Activated CD8-positive, alpha-beta memory T cell treated with anti-CD3 and anti-CD28 coated beads for 36 hours (primary cell): ENCODE measurements around the gene CCND1. TPM values are rescaled to one million over a fixed set of nuclear protein-coding genes. Genes with fewer than 3 reads are reported as not detected.

Source experiments
- CTCF ChIA-PET: fragments of 350-600 bp; sonication (Branson Sonifier 250); formaldehyde crosslinking; loops from one replicate; lab custom pipeline; 2021; ENCODE audit warnings: antibody characterized with exemption; lab: Charles Lee
- POLR2A ChIA-PET: fragments of 350-600 bp; sonication (Branson Sonifier 250); formaldehyde crosslinking; loops from one replicate; lab custom pipeline; 2021; ENCODE audit warnings: antibody characterized with exemption; lab: Charles Lee
- total RNA-seq, 2 experiments: library from RNA; stranded (reverse); gene quantifications; one replicate each; pipeline ENCODE4 v1.2.3, GENCODE V29; 2021

Gene CCND1
- total RNA-seq, 2 experiments from 2014 or later = 1.7 to 2.8 TPM

DNA sequence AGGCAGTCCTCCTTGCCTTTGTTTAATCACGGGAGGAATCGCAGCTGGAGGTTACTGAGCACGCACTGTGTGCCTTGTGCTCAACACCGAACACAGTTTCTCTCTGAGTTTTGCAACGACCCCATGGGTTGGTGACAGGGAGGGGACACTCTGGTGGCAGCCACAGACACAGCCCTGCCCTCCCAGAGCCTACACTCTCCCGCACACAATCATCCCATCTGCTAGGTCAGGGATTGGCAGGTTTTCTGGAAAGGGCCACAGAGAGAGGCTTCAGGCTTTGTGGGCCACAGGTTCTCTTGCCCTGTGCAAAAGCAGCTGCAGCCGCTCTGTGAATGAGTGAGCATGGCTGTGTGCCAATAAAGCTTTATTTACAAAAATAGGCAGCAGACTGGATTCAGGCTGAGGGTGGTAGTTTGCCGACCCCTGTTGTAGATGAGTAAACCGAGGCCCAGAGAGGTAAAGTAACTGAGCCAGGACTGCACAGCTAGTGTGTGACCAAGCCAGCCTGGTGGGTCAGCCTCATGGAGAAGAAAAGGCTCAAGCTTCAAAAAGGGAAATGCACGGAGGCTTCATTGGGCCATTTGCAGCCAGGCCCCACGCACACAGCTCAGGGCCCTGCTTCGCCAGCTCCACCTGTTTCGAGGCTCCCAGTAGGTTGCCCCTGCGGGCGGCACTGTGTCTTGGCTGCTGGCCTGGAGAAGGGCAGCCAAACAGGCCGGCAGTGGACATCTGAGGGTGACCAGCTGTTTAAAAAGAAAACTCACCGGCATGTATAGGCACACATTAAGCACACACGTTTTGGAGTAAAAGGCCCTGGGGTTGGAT, 17.9 kb downstream of the CCND1 start:
- CTCF ChIA-PET = interaction anchor here (1.4 to 3.4 kb wide), 2 partner anchors 12 to 16 kb away, joined by 4 to 10 read pairs; partner anchors contain the start of gene LTO1
- POLR2A ChIA-PET = no interaction called here

DNA sequence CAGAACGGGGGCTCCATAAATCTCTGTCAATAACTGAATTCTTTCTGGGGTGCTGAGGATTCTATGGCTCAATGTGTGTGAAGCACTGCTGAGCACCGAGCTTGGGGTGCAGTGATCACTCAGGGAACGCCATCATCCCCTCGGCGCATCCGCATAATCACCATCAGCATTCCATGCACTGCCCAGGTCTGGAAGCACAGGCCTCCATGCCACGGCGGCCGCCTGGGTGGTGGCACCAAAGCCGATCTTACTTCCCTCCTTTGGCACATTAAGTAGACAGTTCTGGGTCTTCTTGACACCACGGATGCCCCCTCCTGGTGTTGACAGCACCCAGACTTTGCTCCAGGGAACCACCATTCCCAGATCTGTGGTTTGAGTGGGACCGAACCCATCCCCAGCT, 18.6 kb downstream of the CCND1 start:
- ChIA-PET CTCF (interaction anchor here (3.4 kb wide), 1 partner anchor 11 kb away, joined by 10 read pairs; no protein-coding TSS in a partner anchor), POLR2A (no interaction called here)

DNA sequence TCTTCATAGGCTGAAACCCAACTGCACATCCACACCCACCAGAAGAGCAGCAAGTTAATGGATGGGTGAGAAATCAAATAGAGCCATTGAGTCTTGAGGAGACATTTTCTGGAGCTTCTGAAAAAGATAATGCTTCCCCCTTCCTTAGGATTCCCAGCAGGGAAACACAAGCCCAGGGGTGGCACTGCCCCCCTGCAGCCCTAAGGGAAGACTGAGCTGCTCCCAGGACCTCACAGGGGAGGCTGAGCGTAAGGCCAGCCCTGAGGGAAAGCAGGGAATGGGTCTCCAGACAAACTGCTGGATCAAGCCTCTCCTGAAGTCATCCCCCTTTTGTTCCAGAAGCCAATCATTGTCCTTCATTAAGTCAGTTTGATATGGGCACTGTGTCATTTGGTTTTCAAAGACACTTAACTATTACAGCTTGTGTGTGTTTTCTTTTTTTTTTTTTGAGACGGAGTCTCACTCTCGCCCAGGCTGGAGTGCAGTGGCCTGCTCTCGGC, 19.1 kb downstream of the CCND1 start:
- CTCF ChIA-PET = interaction anchor here (3.4 kb wide), 1 partner anchor 11 kb away, joined by 10 read pairs; no protein-coding TSS in a partner anchor
- POLR2A ChIA-PET = no interaction called here

DNA sequence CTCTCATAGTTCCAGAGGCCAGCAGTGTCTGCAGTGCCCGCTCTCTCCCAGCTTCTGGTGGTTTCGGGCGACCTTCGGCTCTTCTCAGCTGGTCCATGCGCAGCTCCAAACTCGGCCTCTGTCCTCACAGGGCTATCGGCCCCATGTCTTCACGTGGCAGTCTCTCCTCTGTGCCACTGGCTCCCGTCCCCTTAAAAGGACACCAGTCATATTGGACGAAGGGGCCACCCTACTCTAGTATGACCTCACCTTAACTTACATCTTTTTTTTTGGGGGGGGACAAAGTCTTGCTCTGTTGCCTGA, 20.4 kb downstream of the CCND1 start:
- ChIA-PET POLR2A (no interaction called here), CTCF (interaction anchor here (3.4 kb wide), 1 partner anchor 9 kb away, joined by 10 read pairs; no protein-coding TSS in a partner anchor)

DNA sequence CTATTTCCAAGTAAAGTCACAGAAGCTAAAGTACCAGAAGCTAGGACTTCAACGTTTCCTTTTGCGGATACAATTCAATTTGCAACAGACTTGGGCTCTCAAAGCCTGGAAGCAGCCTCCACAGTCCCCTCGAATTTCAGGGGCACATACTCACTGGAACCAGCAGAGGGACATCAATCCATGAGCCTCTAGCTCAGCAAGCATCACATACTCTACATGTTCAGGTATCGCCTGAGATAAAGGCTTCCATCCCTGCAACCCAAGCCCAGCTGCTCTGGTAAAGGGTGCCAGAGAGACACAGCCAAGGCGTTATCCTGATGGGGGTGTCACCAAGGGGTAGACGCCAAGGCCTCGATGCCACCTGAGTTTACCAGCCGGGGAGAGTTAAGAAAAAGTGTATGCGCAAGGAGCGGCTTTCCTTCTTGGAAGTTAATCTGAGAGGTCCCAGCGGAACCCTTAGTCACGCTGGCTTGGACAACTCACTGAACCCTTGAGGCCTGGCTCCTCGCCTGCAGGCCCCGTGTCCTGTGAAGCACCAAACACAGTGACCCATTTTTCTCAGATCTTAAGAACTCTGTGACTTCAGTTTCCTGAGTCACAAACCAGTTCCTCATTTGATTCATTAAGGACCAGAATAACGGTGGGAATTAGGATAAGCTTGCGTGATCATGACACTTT, 21.2 kb downstream of the CCND1 start:
- POLR2A ChIA-PET = no interaction called here
- CTCF ChIA-PET = interaction anchor here (1.1 kb wide), 1 partner anchor 13 kb away, joined by 3 read pairs; the partner anchor contains the start of gene LTO1

DNA sequence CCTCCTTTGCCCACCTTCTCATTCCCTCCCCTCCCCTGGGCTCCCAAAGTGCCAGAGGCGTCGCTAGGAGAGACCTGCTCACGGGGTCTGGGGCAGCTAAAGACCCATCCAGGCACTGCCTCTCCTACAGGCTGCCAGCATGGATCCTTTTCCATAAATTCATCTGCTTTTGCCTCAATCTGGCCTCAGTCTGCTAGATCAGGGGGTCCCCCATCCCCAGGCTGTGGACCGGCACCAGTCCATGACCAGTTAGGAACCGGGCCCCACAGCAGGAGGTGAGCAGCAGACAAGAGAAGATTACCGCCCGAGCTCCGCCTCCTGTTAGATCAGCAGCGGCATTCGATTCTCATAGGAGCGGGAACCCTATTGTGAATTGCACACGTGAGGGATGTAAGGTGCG, 21.9 kb downstream of the CCND1 start:
- POLR2A ChIA-PET = no interaction called here

DNA sequence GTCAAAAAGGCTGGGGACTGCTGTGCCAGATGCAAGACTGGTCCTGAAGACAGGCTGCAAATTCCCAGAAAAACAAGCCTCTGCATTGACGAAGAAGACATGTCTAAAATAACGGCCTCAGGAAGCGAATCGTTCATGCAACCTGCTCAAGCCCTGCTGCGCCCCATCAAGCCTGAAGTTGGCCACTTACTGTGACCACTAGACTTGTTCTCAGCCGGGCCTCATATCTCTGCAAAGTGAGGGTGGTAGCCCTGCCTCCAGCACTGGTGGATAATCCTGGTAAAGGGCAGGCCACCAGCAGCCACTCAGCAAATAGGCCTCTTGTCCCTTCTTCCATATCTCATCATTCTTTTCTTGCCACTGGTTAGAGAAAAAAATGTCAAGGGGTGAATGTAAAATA, 22.4 kb downstream of the CCND1 start:
- POLR2A ChIA-PET = no interaction called here
- CTCF ChIA-PET = interaction anchor here (1.1 kb wide), 1 partner anchor 12 kb away, joined by 3 read pairs; the partner anchor contains the start of gene LTO1

More for the DNA sequence above, 21.9 kb downstream of the CCND1 start:
- CTCF ChIA-PET = interaction anchor here (1.1 kb wide), 1 partner anchor 12 kb away, joined by 3 read pairs; the partner anchor contains the start of gene LTO1

DNA sequence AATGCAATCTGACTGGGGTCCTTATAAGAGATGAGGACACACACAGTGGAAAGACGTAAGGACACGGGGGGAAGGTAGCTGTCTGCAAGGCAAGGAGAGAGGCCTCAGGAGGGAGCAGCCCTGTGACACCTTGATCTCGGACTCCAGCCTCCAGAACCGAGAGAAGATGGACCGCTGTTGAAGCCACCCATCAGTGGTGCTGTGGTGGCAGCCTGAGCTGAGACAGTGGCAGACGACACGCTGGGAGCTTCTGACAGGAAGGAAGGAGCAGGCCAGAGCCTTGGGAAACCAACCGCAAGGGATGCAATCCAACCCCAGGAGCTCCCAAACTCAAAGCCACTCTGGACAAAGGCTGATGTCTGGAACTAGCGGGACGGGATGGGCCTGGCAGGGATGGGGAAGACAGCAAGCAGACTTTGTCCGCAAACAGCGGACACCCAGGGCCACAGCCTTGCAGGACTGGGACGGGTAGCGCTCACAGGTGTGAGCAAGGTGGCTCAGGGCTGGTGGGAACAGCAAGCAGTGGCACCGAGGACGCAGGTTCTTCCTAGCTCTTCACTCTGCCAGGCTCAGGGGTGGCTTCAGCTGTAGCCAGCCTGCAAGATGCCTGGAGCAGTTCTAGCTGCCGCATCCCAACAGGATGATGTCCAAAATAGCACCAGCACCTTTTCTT, 23.3 kb downstream of the CCND1 start:
- ChIA-PET CTCF (no interaction called here), POLR2A (no interaction called here)

DNA sequence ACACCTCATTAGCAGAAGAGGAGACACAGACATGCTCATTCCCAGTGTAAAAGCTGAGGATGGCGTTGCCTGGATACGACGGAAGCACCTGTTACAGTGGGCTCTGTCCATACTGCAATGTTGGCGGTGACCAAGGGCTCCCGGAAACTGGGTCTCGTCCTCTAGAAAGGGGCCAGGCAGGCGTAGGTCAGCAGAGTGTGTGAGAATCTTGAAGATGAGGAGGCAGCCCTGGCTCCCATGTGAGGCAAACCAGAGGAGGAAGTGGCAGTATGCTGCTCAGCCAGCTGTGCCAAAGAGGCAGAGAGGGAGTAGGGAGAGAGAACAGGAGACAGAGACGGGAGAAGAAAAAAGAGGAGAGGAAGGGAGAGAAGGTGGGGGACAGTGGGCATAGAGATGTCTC, 23.9 kb downstream of the CCND1 start:
- POLR2A ChIA-PET = no interaction called here
- CTCF ChIA-PET = no interaction called here

DNA sequence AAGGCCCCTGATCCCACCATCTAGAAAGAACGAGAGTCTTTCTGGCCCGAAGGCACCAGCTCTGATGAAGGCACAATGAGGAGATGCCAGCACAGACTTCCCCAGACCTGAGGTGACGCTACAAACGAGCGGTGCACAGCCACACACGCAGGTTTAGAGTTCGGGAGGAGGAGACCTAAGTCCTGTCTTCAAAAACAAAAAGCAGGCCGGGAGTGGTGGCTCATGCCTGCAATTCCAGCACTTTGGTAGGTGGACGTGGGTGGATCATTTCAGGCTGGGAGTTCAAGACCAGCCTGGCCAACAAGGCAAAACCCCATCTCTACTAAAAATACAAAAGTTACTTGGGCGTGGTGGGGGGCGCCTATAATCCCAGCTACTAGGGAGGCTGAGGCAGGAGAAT, 24.7 kb downstream of the CCND1 start:
- POLR2A ChIA-PET = no interaction called here
- CTCF ChIA-PET = no interaction called here

DNA sequence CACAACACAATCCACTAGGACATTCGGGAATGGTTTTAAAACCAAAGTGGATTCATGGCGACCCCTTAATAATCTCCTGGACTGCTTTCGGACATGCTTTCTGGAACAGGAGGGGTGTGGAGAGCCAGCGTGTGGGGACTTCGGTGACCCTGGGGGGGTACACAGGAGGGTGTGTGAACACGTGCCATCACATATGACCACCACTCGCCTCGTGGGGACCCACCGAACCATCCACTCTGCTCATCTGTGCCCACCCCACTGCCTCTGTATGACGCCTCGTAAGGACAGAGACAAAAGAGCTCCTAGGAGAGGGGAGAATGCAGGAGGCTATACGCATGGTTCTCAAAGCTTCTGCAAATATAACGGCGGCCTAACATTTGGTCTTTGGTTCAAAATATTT, 25.3 kb downstream of the CCND1 start:
- CTCF ChIA-PET = no interaction called here

DNA sequence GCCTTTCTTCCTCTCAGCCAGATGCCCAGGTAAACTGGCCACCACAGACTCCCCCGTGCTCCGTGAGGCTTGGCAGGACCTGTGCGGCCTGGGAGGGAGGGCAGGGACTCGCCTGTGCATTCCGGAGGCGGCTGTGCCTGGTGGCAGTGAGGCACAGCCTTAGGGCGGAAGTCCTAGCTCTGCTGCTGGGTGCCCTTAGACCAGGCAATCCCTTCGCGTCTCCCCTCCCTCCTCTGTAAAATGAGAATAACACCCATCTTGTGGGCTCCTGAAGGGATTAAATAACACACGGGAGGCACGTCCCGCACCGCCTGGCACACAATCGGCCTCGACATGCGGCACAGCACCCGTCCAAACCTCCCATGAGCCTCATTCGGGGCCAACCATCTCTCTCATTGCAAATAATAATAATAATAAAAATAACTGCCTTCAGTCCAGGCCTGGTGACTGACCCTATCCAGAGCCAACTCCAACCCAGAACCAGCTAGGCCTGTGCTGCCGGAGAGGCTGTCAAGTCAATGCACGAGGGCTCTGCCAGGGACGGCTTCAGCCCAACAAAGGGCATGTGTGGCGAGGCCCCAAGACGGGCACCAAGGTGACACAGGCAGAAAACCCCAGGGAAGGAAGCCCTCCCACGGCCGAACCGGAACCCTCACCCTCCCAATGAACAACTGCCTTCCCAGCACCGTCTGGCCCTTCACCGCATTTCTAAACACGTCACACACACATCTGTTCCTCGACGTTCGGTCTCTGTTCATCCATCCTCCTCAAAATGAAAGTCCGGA, 26.0 kb downstream of the CCND1 start:
- ChIA-PET CTCF (no interaction called here), POLR2A (no interaction called here)

More for the DNA sequence above, 25.3 kb downstream of the CCND1 start:
- POLR2A ChIA-PET = no interaction called here

DNA sequence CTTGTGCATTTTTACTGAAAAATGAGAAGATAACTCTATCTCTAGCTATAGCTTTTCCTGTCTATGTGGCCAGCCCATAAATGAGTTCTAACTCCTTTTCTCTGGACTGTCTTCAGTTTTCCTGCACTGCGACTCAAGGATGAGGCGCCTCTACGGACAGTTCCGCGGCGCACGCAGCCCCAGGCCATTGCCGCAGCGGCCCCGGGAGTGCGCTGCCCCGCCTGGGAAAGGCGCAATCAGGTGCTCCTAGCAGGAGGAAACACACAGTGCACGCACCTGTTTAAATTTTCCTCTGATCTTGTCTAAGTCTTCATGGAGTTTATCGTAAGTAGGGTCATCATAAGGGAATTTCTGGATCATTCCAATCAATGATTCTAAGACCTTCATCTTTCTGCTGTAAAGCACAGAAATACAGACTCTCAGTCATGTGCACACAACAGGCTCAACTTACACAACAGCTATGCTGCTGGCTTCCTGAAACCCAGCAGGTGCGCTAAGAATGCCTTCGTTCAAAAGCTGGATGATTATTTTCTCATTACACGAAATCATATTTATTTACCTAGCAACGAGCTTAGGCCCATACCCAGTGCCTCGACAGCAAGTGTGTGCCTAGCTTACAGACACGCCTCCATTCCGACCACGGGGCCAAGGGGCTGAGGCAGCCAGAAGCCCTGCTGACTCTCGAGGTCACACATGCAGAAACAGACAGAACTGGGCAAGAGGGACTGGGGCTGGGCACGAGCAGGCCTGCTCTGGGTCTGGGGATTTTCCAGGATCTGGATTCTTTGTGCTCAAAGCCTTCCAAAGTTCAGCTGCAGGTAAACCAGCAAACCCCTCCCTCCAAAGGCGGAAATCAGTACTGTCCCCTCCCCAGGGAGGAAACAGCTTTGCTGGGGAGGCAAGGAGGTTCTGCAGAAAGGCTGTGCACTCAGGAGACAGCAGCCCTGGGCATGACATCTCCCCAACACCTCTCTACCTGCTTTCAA, 27.0 kb downstream of the CCND1 start:
- ChIA-PET CTCF (interaction anchor here (1.1 kb wide), 1 partner anchor 10 kb away, joined by 3 read pairs; no protein-coding TSS in a partner anchor), POLR2A (no interaction called here)

DNA sequence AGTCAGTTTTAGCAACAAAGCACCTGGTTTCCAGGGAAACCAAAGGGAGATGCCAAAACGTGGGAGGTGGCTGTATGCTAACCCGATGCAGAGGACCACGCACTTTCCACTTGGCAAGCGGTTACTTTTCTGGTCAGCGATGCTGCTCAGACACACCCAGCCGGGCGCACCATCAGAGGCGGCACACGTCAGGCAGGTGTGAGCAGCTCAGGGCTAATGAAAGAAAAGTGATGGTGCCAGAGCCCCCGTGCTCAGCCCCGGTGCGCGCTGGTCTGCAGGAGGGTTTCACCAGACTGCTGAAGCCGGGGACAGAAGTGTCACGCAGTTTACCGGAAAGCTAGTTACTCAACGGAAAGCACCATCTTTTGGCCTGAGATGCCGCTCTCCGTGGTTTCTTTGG, 28.5 kb downstream of the CCND1 start:
- POLR2A ChIA-PET = no interaction called here
- CTCF ChIA-PET = interaction anchor here (1.0 to 2.7 kb wide), 3 partner anchors 10 to 30 kb away, joined by 3 to 10 read pairs (median 7); no protein-coding TSS in a partner anchor

DNA sequence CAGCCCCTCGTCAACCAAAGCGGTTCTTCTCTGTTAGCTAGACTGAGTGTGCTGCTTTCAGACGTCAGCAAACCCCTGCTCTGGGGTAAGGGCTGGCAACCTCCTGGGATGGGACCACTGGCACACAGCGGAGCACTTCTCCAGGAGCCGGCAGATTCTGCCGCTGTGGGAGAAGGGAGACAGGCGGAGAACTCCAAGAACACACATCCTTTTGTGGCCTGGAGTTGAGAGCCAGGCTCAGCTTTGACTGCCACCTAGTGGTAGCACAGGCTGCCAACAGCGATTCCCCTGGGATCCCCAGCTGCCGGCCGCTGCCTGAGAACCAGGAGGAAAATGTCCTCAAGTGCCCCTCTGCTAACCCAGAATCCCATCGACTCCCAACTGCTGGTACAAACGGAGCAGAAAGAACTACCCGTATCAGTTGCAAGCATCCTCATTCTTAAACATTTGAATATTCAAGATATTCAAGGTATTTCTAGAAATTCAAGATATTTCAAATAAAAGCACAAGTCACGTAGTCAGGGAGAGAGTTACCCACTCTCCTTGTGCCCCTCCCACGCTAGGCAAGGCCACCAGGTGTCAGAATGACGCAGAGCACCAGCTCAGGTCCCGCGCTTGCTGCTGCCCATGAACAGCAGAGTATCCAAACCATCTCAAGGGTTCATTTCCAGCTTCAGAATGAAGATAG, 29.3 kb downstream of the CCND1 start:
- POLR2A ChIA-PET = no interaction called here
- CTCF ChIA-PET = interaction anchor here (0.9 to 2.7 kb wide), 4 partner anchors 9 to 77 kb away, joined by 3 to 10 read pairs (median 6); no protein-coding TSS in a partner anchor

DNA sequence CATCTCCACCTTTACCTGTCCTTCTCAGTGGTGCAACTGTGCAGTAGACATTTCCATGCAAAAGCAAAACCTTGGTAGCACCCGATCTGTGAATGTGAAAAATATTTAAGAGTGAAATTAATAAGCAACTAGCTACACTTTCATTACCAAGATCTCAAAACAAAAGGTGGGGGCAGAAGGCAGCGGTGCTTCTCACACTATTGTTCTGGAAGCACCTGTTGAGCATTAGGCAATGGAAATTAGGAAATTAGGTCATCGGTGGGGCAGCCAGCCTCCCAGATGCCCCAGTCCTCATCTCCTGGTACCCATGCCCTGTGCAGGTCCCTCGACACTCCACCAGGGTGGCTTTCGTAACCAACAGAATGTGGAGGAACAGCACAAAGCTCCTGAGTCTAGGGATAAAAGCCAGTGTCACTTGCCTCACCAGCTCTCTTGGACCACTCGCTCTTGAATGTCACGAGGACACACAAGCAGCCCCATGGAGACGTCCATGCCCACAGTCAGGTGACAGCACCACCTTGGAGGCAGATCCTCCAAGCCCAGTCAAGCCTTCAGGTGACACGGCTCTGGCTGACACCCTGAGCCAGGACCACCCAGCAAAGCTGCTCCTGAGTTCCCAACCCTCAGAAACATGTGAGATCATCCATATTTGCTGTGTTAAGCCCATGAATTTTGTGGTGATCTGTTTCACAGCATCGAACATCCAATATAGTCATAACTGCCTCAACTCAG, 30.9 kb downstream of the CCND1 start:
- CTCF ChIA-PET = interaction anchor here (2.7 kb wide), 1 partner anchor 12 kb away, joined by 10 read pairs; no protein-coding TSS in a partner anchor
- POLR2A ChIA-PET = no interaction called here
